Activated CD4-positive, alpha-beta memory T cell treated with anti-CD3 and anti-CD28 coated beads, Interleukin-2, amount 10 ng/mL, durations not matched to agents 7 days and 5 days (primary cell): Measurements from ENCODE around the gene ITGBL1. TPM values are rescaled to one million over a fixed set of nuclear protein-coding genes. Genes with fewer than 3 reads are reported as not detected.

Experiments used
- CTCF ChIA-PET: fragments of 350-600 bp; sonication (Branson Sonifier 250); formaldehyde crosslinking; loops from one replicate; lab custom pipeline; 2021; ENCODE audit warnings: antibody characterized with exemption, inconsistent platforms; lab: Charles Lee
- POLR2A ChIA-PET: fragments of 350-600 bp; sonication (Branson Sonifier 250); formaldehyde crosslinking; loops from one replicate; lab custom pipeline; 2021; ENCODE audit warnings: antibody characterized with exemption; lab: Charles Lee
- DNase-seq: peaks from one replicate; pipeline ENCODE4 v3.0.0-alpha.2; 2020
- H3K27ac Mint-ChIP-seq: one replicate; pipeline ENCODE4 v1.8.0; 2021; ENCODE audit warnings: mild to moderate bottlenecking, mixed read lengths
- H3K27me3 Mint-ChIP-seq: one replicate; pipeline ENCODE4 v1.8.0; 2021; ENCODE audit warnings: mixed read lengths
- H3K36me3 Mint-ChIP-seq: one replicate; pipeline ENCODE4 v1.8.0; 2021; ENCODE audit warnings: low read depth, mixed read lengths
- H3K4me1 Mint-ChIP-seq: one replicate; pipeline ENCODE4 v1.8.0; 2021; ENCODE audit warnings: mixed read lengths
- H3K4me3 Mint-ChIP-seq: one replicate; pipeline ENCODE4 v1.8.0; 2021; ENCODE audit warnings: mild to moderate bottlenecking, mixed read lengths
- H3K9me3 Mint-ChIP-seq: one replicate; pipeline ENCODE4 v1.8.0; 2021; ENCODE audit warnings: mixed read lengths
- total RNA-seq, 2 experiments: library from RNA; stranded (reverse); gene quantifications; one replicate each; pipeline ENCODE4 v1.2.3, GENCODE V29; 2021

ITGBL1 gene
- total RNA-seq, 2 experiments from 2014 or later: not detected

- peaks cover 8% of the 10 kb centered on the region for H3K27me3 Mint-ChIP-seq
- DNase-seq: no peak
- POLR2A ChIA-PET: no interaction called here
- no peaks in the 10 kb centered on the region for H3K9me3 Mint-ChIP-seq
- no peak overlapping the region for H3K4me3 Mint-ChIP-seq
- H3K36me3 Mint-ChIP-seq: no peaks in the 10 kb centered on the region
- no peak overlapping the region for H3K27ac Mint-ChIP-seq
- CTCF ChIA-PET: no interaction called here
- H3K4me1 Mint-ChIP-seq: no peaks in the 10 kb centered on the region
Measured at GRCh38 chr13:101502618-101503017, 50.1 kb downstream of the ITGBL1 start.

GRCh38 chr13:101511161-101511560 is 58.7 kb downstream of the ITGBL1 start:
- no peaks in the 10 kb centered on the region for H3K36me3 Mint-ChIP-seq
- peaks cover 20% of the 10 kb centered on the region for H3K27me3 Mint-ChIP-seq
- H3K9me3 Mint-ChIP-seq: no peaks in the 10 kb centered on the region
- ChIA-PET CTCF (no interaction called here), POLR2A (no interaction called here)
- no peak overlapping the region for H3K4me3 Mint-ChIP-seq
- DNase-seq: no peak
- peaks cover 8% of the 10 kb centered on the region for H3K4me1 Mint-ChIP-seq
- no peak overlapping the region for H3K27ac Mint-ChIP-seq

GRCh38 chr13:101511766-101512165 is 59.3 kb downstream of the ITGBL1 start:
- Mint-ChIP-seq H3K27me3 (peaks cover 18% of the 10 kb centered on the region), H3K9me3 (no peaks in the 10 kb centered on the region), H3K4me1 (peaks cover 8% of the 10 kb centered on the region), H3K36me3 (no peaks in the 10 kb centered on the region), H3K27ac (no peak overlapping the region), H3K4me3 (no peak overlapping the region)
- DNase-seq: no peak
- POLR2A ChIA-PET: no interaction called here
- CTCF ChIA-PET: no interaction called here

- peaks cover 14% of the 10 kb centered on the region for H3K27me3 Mint-ChIP-seq
- H3K4me1 Mint-ChIP-seq: peaks cover 8% of the 10 kb centered on the region
- no peak overlapping the region for H3K27ac Mint-ChIP-seq
- CTCF ChIA-PET: no interaction called here
- DNase-seq: no peak
- no peak overlapping the region for H3K4me3 Mint-ChIP-seq
- H3K9me3 Mint-ChIP-seq: no peaks in the 10 kb centered on the region
- POLR2A ChIA-PET: no interaction called here
- no peaks in the 10 kb centered on the region for H3K36me3 Mint-ChIP-seq
Measured at GRCh38 chr13:101512650-101513049, 60.2 kb downstream of the ITGBL1 start.

- Mint-ChIP-seq H3K4me1 (peaks cover 8% of the 10 kb centered on the region), H3K36me3 (no peaks in the 10 kb centered on the region), H3K27me3 (peaks cover 5% of the 10 kb centered on the region), H3K9me3 (no peaks in the 10 kb centered on the region), H3K27ac (no peak overlapping the region), H3K4me3 (no peak overlapping the region)
- no peak for DNase-seq
- ChIA-PET POLR2A (no interaction called here), CTCF (interaction anchor here (0.8 to 3.3 kb wide), 4 partner anchors 9 to 386 kb away, joined by 3 to 17 read pairs (median 4); no protein-coding TSS in a partner anchor)
Measured at GRCh38 chr13:101514100-101514499, 61.6 kb downstream of the ITGBL1 start.

- H3K36me3 Mint-ChIP-seq: no peaks in the 10 kb centered on the region
- H3K9me3 Mint-ChIP-seq: no peaks in the 10 kb centered on the region
- H3K27me3 Mint-ChIP-seq: peaks cover 5% of the 10 kb centered on the region
- no peak overlapping the region for H3K27ac Mint-ChIP-seq
- POLR2A ChIA-PET: no interaction called here
- H3K4me1 Mint-ChIP-seq: peaks cover 10% of the 10 kb centered on the region
- no peak for DNase-seq
- no peak overlapping the region for H3K4me3 Mint-ChIP-seq
- CTCF ChIA-PET: interaction anchor here (0.8 to 3.3 kb wide), 4 partner anchors 8 to 387 kb away, joined by 3 to 17 read pairs (median 4); no protein-coding TSS in a partner anchor
Measured at GRCh38 chr13:101514695-101515275, 62.3 kb downstream of the ITGBL1 start.

GRCh38 chr13:101515504-101515903 is 63.0 kb downstream of the ITGBL1 start:
- ChIA-PET POLR2A (no interaction called here), CTCF (interaction anchor here (1.0 to 3.3 kb wide), 2 partner anchors 115 to 242 kb away, joined by 3 to 17 read pairs; no protein-coding TSS in a partner anchor)
- Mint-ChIP-seq H3K36me3 (no peaks in the 10 kb centered on the region), H3K4me3 (no peak overlapping the region), H3K9me3 (no peaks in the 10 kb centered on the region), H3K27me3 (peaks cover 2% of the 10 kb centered on the region), H3K27ac (no peak overlapping the region), H3K4me1 (peaks cover 18% of the 10 kb centered on the region)
- DNase-seq: no peak

- Mint-ChIP-seq H3K27ac (no peak overlapping the region), H3K4me1 (peaks cover 25% of the 10 kb centered on the region), H3K36me3 (no peaks in the 10 kb centered on the region), H3K9me3 (no peaks in the 10 kb centered on the region), H3K4me3 (no peak overlapping the region), H3K27me3 (peaks cover 2% of the 10 kb centered on the region)
- CTCF ChIA-PET: interaction anchor here (1.0 to 3.3 kb wide), 3 partner anchors 115 to 371 kb away, joined by 3 to 17 read pairs (median 5); no protein-coding TSS in a partner anchor
- POLR2A ChIA-PET: no interaction called here
- DNase-seq: no peak
Measured at GRCh38 chr13:101516262-101516661, 63.8 kb downstream of the ITGBL1 start.

GRCh38 chr13:101520672-101521071 is 68.2 kb downstream of the ITGBL1 start:
- ChIA-PET CTCF (no interaction called here), POLR2A (no interaction called here)
- Mint-ChIP-seq H3K9me3 (no peaks in the 10 kb centered on the region), H3K27me3 (no peaks in the 10 kb centered on the region), H3K36me3 (no peaks in the 10 kb centered on the region), H3K4me3 (no peak overlapping the region), H3K27ac (no peak overlapping the region), H3K4me1 (peaks cover 26% of the 10 kb centered on the region)
- peak; percentile 62 for DNase-seq

GRCh38 chr13:101521371-101521770 is 68.9 kb downstream of the ITGBL1 start:
- peaks cover 23% of the 10 kb centered on the region for H3K4me1 Mint-ChIP-seq
- CTCF ChIA-PET: no interaction called here
- H3K27me3 Mint-ChIP-seq: no peaks in the 10 kb centered on the region
- DNase-seq: no peak
- POLR2A ChIA-PET: no interaction called here
- no peaks in the 10 kb centered on the region for H3K9me3 Mint-ChIP-seq
- no peaks in the 10 kb centered on the region for H3K36me3 Mint-ChIP-seq
- H3K4me3 Mint-ChIP-seq: no peak overlapping the region
- H3K27ac Mint-ChIP-seq: no peak overlapping the region

GRCh38 chr13:101522607-101523006 is 70.1 kb downstream of the ITGBL1 start:
- Mint-ChIP-seq H3K27me3 (no peaks in the 10 kb centered on the region), H3K4me3 (no peak overlapping the region), H3K27ac (no peak overlapping the region), H3K4me1 (peaks cover 23% of the 10 kb centered on the region), H3K9me3 (no peaks in the 10 kb centered on the region), H3K36me3 (no peaks in the 10 kb centered on the region)
- CTCF ChIA-PET: interaction anchor here (0.9 kb wide), 1 partner anchor 8 kb away, joined by 4 read pairs; no protein-coding TSS in a partner anchor
- POLR2A ChIA-PET: no interaction called here
- no peak for DNase-seq

GRCh38 chr13:101523154-101524131 is 71.0 kb downstream of the ITGBL1 start:
- H3K4me3 Mint-ChIP-seq: no peak overlapping the region
- H3K27me3 Mint-ChIP-seq: no peaks in the 10 kb centered on the region
- POLR2A ChIA-PET: no interaction called here
- no peaks in the 10 kb centered on the region for H3K36me3 Mint-ChIP-seq
- CTCF ChIA-PET: interaction anchor here (0.7 to 0.9 kb wide), 2 partner anchors 9 to 310 kb away, joined by 3 to 4 read pairs; no protein-coding TSS in a partner anchor
- peaks cover 23% of the 10 kb centered on the region for H3K4me1 Mint-ChIP-seq
- no peak for DNase-seq
- H3K9me3 Mint-ChIP-seq: no peaks in the 10 kb centered on the region
- H3K27ac Mint-ChIP-seq: no peak overlapping the region

GRCh38 chr13:101527130-101527529 is 74.7 kb downstream of the ITGBL1 start:
- ChIA-PET CTCF (no interaction called here), POLR2A (no interaction called here)
- H3K36me3 Mint-ChIP-seq: no peaks in the 10 kb centered on the region
- H3K27ac Mint-ChIP-seq: no peak overlapping the region
- no peak overlapping the region for H3K4me3 Mint-ChIP-seq
- H3K9me3 Mint-ChIP-seq: no peaks in the 10 kb centered on the region
- no peaks in the 10 kb centered on the region for H3K27me3 Mint-ChIP-seq
- no peaks in the 10 kb centered on the region for H3K4me1 Mint-ChIP-seq
- no peak for DNase-seq
